ENCODE measurements around the gene ZNF407. TPM values are rescaled to one million over a fixed set of nuclear protein-coding genes. Genes with fewer than 3 reads are reported as not detected.

Gene ZNF407
- polyA plus RNA-seq, 2 donors: 2.2 to 2.6 TPM

- WGBS, 2 donors: 74 to 87% methylated on average over 11 of the region's 11 CpGs
- H3K4me1 ChIP-seq (ENCODE audit: control insufficient read depth in 2 of 2, insufficient read depth in 2 of 2, low read length in 1 of 2): no peaks in the 10 kb centered on the region
- no peak overlapping the region for H3K27ac ChIP-seq (ENCODE audit: low read depth in 2 of 2, low read length in 1 of 2)
- H3K4me3 ChIP-seq (ENCODE audit: low read depth in 1 of 2, low read length in 2 of 2): no peak overlapping the region
- H3K36me3 ChIP-seq (ENCODE audit: control insufficient read depth in 2 of 2, insufficient read depth in 2 of 2, low read length in 1 of 2): no peaks in the 10 kb centered on the region
- H3K27me3 ChIP-seq (ENCODE audit: control insufficient read depth in 1 of 2, insufficient read depth in 2 of 2, low read length in 2 of 2): no peaks in the 10 kb centered on the region
- no peaks in the 10 kb centered on the region for H3K9me3 ChIP-seq (ENCODE audit: control insufficient read depth in 2 of 2, insufficient read depth in 1 of 2, low read depth in 1 of 2, low read length in 1 of 2)
These were observed 331.4 kb downstream of the ZNF407 start for GRCh38 chr18:74929110-74929509.

- no peak overlapping the region for H3K4me3 ChIP-seq (ENCODE audit: low read depth in 1 of 2, low read length in 2 of 2)
- H3K27me3 ChIP-seq (ENCODE audit: control insufficient read depth in 1 of 2, insufficient read depth in 2 of 2, low read length in 2 of 2): no peaks in the 10 kb centered on the region
- WGBS, 2 donors: 89 to 94% methylated on average over 1 of the region's 1 CpG
- H3K27ac ChIP-seq (ENCODE audit: low read depth in 2 of 2, low read length in 1 of 2): no peak overlapping the region
- H3K9me3 ChIP-seq (ENCODE audit: control insufficient read depth in 2 of 2, insufficient read depth in 1 of 2, low read depth in 1 of 2, low read length in 1 of 2): no peaks in the 10 kb centered on the region
- H3K4me1 ChIP-seq (ENCODE audit: control insufficient read depth in 2 of 2, insufficient read depth in 2 of 2, low read length in 1 of 2): no peaks in the 10 kb centered on the region
- H3K36me3 ChIP-seq (ENCODE audit: control insufficient read depth in 2 of 2, insufficient read depth in 2 of 2, low read length in 1 of 2): no peaks in the 10 kb centered on the region
These were observed 332.9 kb downstream of the ZNF407 start for GRCh38 chr18:74930616-74931015.

GRCh38 chr18:74933930-74934329, 336.3 kb downstream of the ZNF407 start:
- Histone ChIP-seq H3K4me3 (ENCODE audit: low read depth in 1 of 2, low read length in 2 of 2) (no peak overlapping the region), H3K4me1 (ENCODE audit: control insufficient read depth in 2 of 2, insufficient read depth in 2 of 2, low read length in 1 of 2) (no peaks in the 10 kb centered on the region), H3K36me3 (ENCODE audit: control insufficient read depth in 2 of 2, insufficient read depth in 2 of 2, low read length in 1 of 2) (no peaks in the 10 kb centered on the region), H3K27me3 (ENCODE audit: control insufficient read depth in 1 of 2, insufficient read depth in 2 of 2, low read length in 2 of 2) (no peaks in the 10 kb centered on the region), H3K27ac (ENCODE audit: low read depth in 2 of 2, low read length in 1 of 2) (no peak overlapping the region), H3K9me3 (ENCODE audit: control insufficient read depth in 2 of 2, insufficient read depth in 1 of 2, low read depth in 1 of 2, low read length in 1 of 2) (no peaks in the 10 kb centered on the region)
- 84 to 92% methylated on average over 4 of the region's 4 CpGs for WGBS, 2 donors

GRCh38 chr18:74935434-74935833, 337.8 kb downstream of the ZNF407 start:
- Histone ChIP-seq H3K27ac (ENCODE audit: low read depth in 2 of 2, low read length in 1 of 2) (no peak overlapping the region), H3K4me3 (ENCODE audit: low read depth in 1 of 2, low read length in 2 of 2) (no peak overlapping the region), H3K36me3 (ENCODE audit: control insufficient read depth in 2 of 2, insufficient read depth in 2 of 2, low read length in 1 of 2) (no peaks in the 10 kb centered on the region), H3K4me1 (ENCODE audit: control insufficient read depth in 2 of 2, insufficient read depth in 2 of 2, low read length in 1 of 2) (no peaks in the 10 kb centered on the region), H3K9me3 (ENCODE audit: control insufficient read depth in 2 of 2, insufficient read depth in 1 of 2, low read depth in 1 of 2, low read length in 1 of 2) (no peaks in the 10 kb centered on the region), H3K27me3 (ENCODE audit: control insufficient read depth in 1 of 2, insufficient read depth in 2 of 2, low read length in 2 of 2) (no peaks in the 10 kb centered on the region)
- 81 to 88% methylated on average over 7 of the region's 7 CpGs for WGBS, 2 donors

GRCh38 chr18:74936343-74936742, 338.7 kb downstream of the ZNF407 start:
- Histone ChIP-seq H3K27ac (ENCODE audit: low read depth in 2 of 2, low read length in 1 of 2) (no peak overlapping the region), H3K4me3 (ENCODE audit: low read depth in 1 of 2, low read length in 2 of 2) (no peak overlapping the region), H3K36me3 (ENCODE audit: control insufficient read depth in 2 of 2, insufficient read depth in 2 of 2, low read length in 1 of 2) (no peaks in the 10 kb centered on the region), H3K27me3 (ENCODE audit: control insufficient read depth in 1 of 2, insufficient read depth in 2 of 2, low read length in 2 of 2) (no peaks in the 10 kb centered on the region), H3K4me1 (ENCODE audit: control insufficient read depth in 2 of 2, insufficient read depth in 2 of 2, low read length in 1 of 2) (peaks cover 0 to 2% of the 10 kb centered on the region in 2 donors), H3K9me3 (ENCODE audit: control insufficient read depth in 2 of 2, insufficient read depth in 1 of 2, low read depth in 1 of 2, low read length in 1 of 2) (no peaks in the 10 kb centered on the region)
- 95% methylated on average over 6 of the region's 6 CpGs for WGBS, 2 donors

GRCh38 chr18:74937291-74937690, 339.6 kb downstream of the ZNF407 start:
- H3K27ac ChIP-seq (ENCODE audit: low read depth in 2 of 2, low read length in 1 of 2): no peak overlapping the region
- 96 to 98% methylated on average over 1 of the region's 1 CpG for WGBS, 2 donors
- H3K4me1 ChIP-seq (ENCODE audit: control insufficient read depth in 2 of 2, insufficient read depth in 2 of 2, low read length in 1 of 2): peaks cover 0 to 2% of the 10 kb centered on the region in 2 donors
- H3K27me3 ChIP-seq (ENCODE audit: control insufficient read depth in 1 of 2, insufficient read depth in 2 of 2, low read length in 2 of 2): no peaks in the 10 kb centered on the region
- H3K36me3 ChIP-seq (ENCODE audit: control insufficient read depth in 2 of 2, insufficient read depth in 2 of 2, low read length in 1 of 2): no peaks in the 10 kb centered on the region
- no peak overlapping the region for H3K4me3 ChIP-seq (ENCODE audit: low read depth in 1 of 2, low read length in 2 of 2)
- no peaks in the 10 kb centered on the region for H3K9me3 ChIP-seq (ENCODE audit: control insufficient read depth in 2 of 2, insufficient read depth in 1 of 2, low read depth in 1 of 2, low read length in 1 of 2)

GRCh38 chr18:74940856-74941255, 343.2 kb downstream of the ZNF407 start:
- Histone ChIP-seq H3K27me3 (ENCODE audit: control insufficient read depth in 1 of 2, insufficient read depth in 2 of 2, low read length in 2 of 2) (no peaks in the 10 kb centered on the region), H3K36me3 (ENCODE audit: control insufficient read depth in 2 of 2, insufficient read depth in 2 of 2, low read length in 1 of 2) (no peaks in the 10 kb centered on the region), H3K9me3 (ENCODE audit: control insufficient read depth in 2 of 2, insufficient read depth in 1 of 2, low read depth in 1 of 2, low read length in 1 of 2) (no peaks in the 10 kb centered on the region), H3K27ac (ENCODE audit: low read depth in 2 of 2, low read length in 1 of 2) (no peak overlapping the region), H3K4me1 (ENCODE audit: control insufficient read depth in 2 of 2, insufficient read depth in 2 of 2, low read length in 1 of 2) (peaks cover 0 to 2% of the 10 kb centered on the region in 2 donors), H3K4me3 (ENCODE audit: low read depth in 1 of 2, low read length in 2 of 2) (no peak overlapping the region)
- WGBS, 2 donors: 86 to 88% methylated on average over 5 of the region's 5 CpGs

GRCh38 chr18:74942319-74942910, 344.7 kb downstream of the ZNF407 start:
- 69 to 74% methylated on average over 9 of the region's 9 CpGs for WGBS, 2 donors
- H3K4me3 ChIP-seq (ENCODE audit: low read depth in 1 of 2, low read length in 2 of 2): no peak overlapping the region
- H3K4me1 ChIP-seq (ENCODE audit: control insufficient read depth in 2 of 2, insufficient read depth in 2 of 2, low read length in 1 of 2): peaks cover 0 to 2% of the 10 kb centered on the region in 2 donors
- H3K27ac ChIP-seq (ENCODE audit: low read depth in 2 of 2, low read length in 1 of 2): no peak overlapping the region
- no peaks in the 10 kb centered on the region for H3K36me3 ChIP-seq (ENCODE audit: control insufficient read depth in 2 of 2, insufficient read depth in 2 of 2, low read length in 1 of 2)
- no peaks in the 10 kb centered on the region for H3K9me3 ChIP-seq (ENCODE audit: control insufficient read depth in 2 of 2, insufficient read depth in 1 of 2, low read depth in 1 of 2, low read length in 1 of 2)
- H3K27me3 ChIP-seq (ENCODE audit: control insufficient read depth in 1 of 2, insufficient read depth in 2 of 2, low read length in 2 of 2): no peaks in the 10 kb centered on the region

- Histone ChIP-seq H3K27me3 (ENCODE audit: control insufficient read depth in 1 of 2, insufficient read depth in 2 of 2, low read length in 2 of 2) (no peaks in the 10 kb centered on the region), H3K27ac (ENCODE audit: low read depth in 2 of 2, low read length in 1 of 2) (no peak overlapping the region), H3K9me3 (ENCODE audit: control insufficient read depth in 2 of 2, insufficient read depth in 1 of 2, low read depth in 1 of 2, low read length in 1 of 2) (no peaks in the 10 kb centered on the region), H3K4me3 (ENCODE audit: low read depth in 1 of 2, low read length in 2 of 2) (no peak overlapping the region), H3K36me3 (ENCODE audit: control insufficient read depth in 2 of 2, insufficient read depth in 2 of 2, low read length in 1 of 2) (no peaks in the 10 kb centered on the region), H3K4me1 (ENCODE audit: control insufficient read depth in 2 of 2, insufficient read depth in 2 of 2, low read length in 1 of 2) (peaks cover 0 to 2% of the 10 kb centered on the region in 2 donors)
- 83 to 89% methylated on average over 5 of the region's 5 CpGs for WGBS, 2 donors
These were observed 347.0 kb downstream of the ZNF407 start for GRCh38 chr18:74944676-74945075.

GRCh38 chr18:74945774-74946545, 348.3 kb downstream of the ZNF407 start:
- no peaks in the 10 kb centered on the region for H3K36me3 ChIP-seq (ENCODE audit: control insufficient read depth in 2 of 2, insufficient read depth in 2 of 2, low read length in 1 of 2)
- H3K9me3 ChIP-seq (ENCODE audit: control insufficient read depth in 2 of 2, insufficient read depth in 1 of 2, low read depth in 1 of 2, low read length in 1 of 2): no peaks in the 10 kb centered on the region
- WGBS, 2 donors: 86 to 91% methylated on average over 7 of the region's 7 CpGs
- H3K27ac ChIP-seq (ENCODE audit: low read depth in 2 of 2, low read length in 1 of 2): no peak overlapping the region
- H3K4me1 ChIP-seq (ENCODE audit: control insufficient read depth in 2 of 2, insufficient read depth in 2 of 2, low read length in 1 of 2): peaks cover 0 to under 1% of the 10 kb centered on the region in 2 donors
- no peak overlapping the region for H3K4me3 ChIP-seq (ENCODE audit: low read depth in 1 of 2, low read length in 2 of 2)
- no peaks in the 10 kb centered on the region for H3K27me3 ChIP-seq (ENCODE audit: control insufficient read depth in 1 of 2, insufficient read depth in 2 of 2, low read length in 2 of 2)
